ENCODE results near the gene SMC6.

Gene SMC6

GRCh38 chr2:17736989-17737388 is 16.6 kb downstream of the SMC6 start:
- DNase-seq (ENCODE audit: low spot score) = no peak

GRCh38 chr2:17735864-17736263 is 17.7 kb downstream of the SMC6 start:
- no peak for TF ChIP-seq CTCF (IDR thresholded peaks at IDR 0.05; ENCODE audit: extremely low read depth, missing control alignments)

More at GRCh38 chr2:17736989-17737388, 16.6 kb downstream of the SMC6 start:
- no peak for TF ChIP-seq CTCF (IDR thresholded peaks at IDR 0.05; ENCODE audit: extremely low read depth, missing control alignments)

GRCh38 chr2:17733599-17733998 is 20.0 kb downstream of the SMC6 start:
- no peak for TF ChIP-seq CTCF (IDR thresholded peaks at IDR 0.05; ENCODE audit: extremely low read depth, missing control alignments)
- no peak for DNase-seq (ENCODE audit: low spot score)

More at GRCh38 chr2:17735864-17736263, 17.7 kb downstream of the SMC6 start:
- DNase-seq (ENCODE audit: low spot score) = no peak

GRCh38 chr2:17729880-17730279 is 23.7 kb downstream of the SMC6 start:
- TF ChIP-seq CTCF (IDR thresholded peaks at IDR 0.05; ENCODE audit: extremely low read depth, missing control alignments) = no peak
- DNase-seq (ENCODE audit: low spot score) = no peak

GRCh38 chr2:17728210-17728609 is 25.4 kb downstream of the SMC6 start:
- no peak for TF ChIP-seq CTCF (IDR thresholded peaks at IDR 0.05; ENCODE audit: extremely low read depth, missing control alignments)

GRCh38 chr2:17719562-17720371 is 33.8 kb downstream of the SMC6 start:
- DNase-seq (ENCODE audit: low spot score) = peak; percentile 27
- TF ChIP-seq CTCF (IDR thresholded peaks at IDR 0.05; ENCODE audit: extremely low read depth, missing control alignments) = peak; percentile 43

More at GRCh38 chr2:17728210-17728609, 25.4 kb downstream of the SMC6 start:
- DNase-seq (ENCODE audit: low spot score) = no peak

- no peak for DNase-seq (ENCODE audit: low spot score)
- TF ChIP-seq CTCF (IDR thresholded peaks at IDR 0.05; ENCODE audit: extremely low read depth, missing control alignments) = no peak
These were observed 34.9 kb downstream of the SMC6 start for GRCh38 chr2:17718689-17719088.

All from GM20000 (cell line).